SK-N-SH treated with all-trans-retinoic acid at 6 μM for 48 hours (cell line): Measurements from ENCODE around the gene CDH6.

Experiments
- ATAC-seq: fragments of 200-7000 bp; cut with Tn5 transposase; 3 replicates; pipeline ENCODE4 v1.9.1; 2020; ENCODE audit warnings: mild to moderate bottlenecking, moderate library complexity
- ARNTL ChIP-seq: fragments of 450-650 bp; formaldehyde crosslinking; IDR thresholded peaks from 2 replicates; pipeline ENCODE4 v1.5.0; 2020; ENCODE audit warnings: low read depth, mild to moderate bottlenecking, moderate library complexity, borderline replicate concordance
- BACH2 ChIP-seq: fragments of 250-450 bp; sonication (Bioruptor Pico); IDR thresholded peaks from 2 replicates; pipeline ENCODE4 v1.9.0; 2021; ENCODE audit warnings: mild to moderate bottlenecking, borderline replicate concordance
- CREB5 ChIP-seq: fragments of 250-450 bp; sonication (Bioruptor Pico); IDR thresholded peaks from 2 replicates; pipeline ENCODE4 v1.5.1; 2020; ENCODE audit warnings: low read depth, mild to moderate bottlenecking, moderate library complexity
- CSDC2 ChIP-seq: fragments of 250-450 bp; sonication (Bioruptor Pico); IDR thresholded peaks from 2 replicates; pipeline ENCODE4 v1.5.0; 2020; ENCODE audit warnings: mild to moderate bottlenecking, moderate library complexity
- ESRRG ChIP-seq: fragments of 250-450 bp; sonication (Bioruptor Pico); IDR thresholded peaks from 2 replicates; pipeline ENCODE4 v1.6.1; 2021; ENCODE audit warnings: mild to moderate bottlenecking
- GLIS3 ChIP-seq: fragments of 250-450 bp; sonication (Bioruptor Pico); IDR thresholded peaks from 2 replicates; pipeline ENCODE4 v1.5.0; 2020; ENCODE audit warnings: mild to moderate bottlenecking, moderate library complexity
- OSR1 ChIP-seq: fragments of 250-450 bp; sonication (Bioruptor Pico); IDR thresholded peaks from 2 replicates; pipeline ENCODE4 v1.8.0; 2022; ENCODE audit warnings: moderate library complexity, mild to moderate bottlenecking, inconsistent platforms
- PATZ1 ChIP-seq: fragments of 250-450 bp; sonication (Bioruptor Pico); IDR thresholded peaks from 2 replicates; pipeline ENCODE4 v1.8.0; 2020; ENCODE audit warnings: mild to moderate bottlenecking, moderate library complexity, borderline replicate concordance
- TCF4 ChIP-seq: fragments of 250-450 bp; sonication (Bioruptor Pico); IDR thresholded peaks from 2 replicates; pipeline ENCODE4 v1.8.0; 2021; ENCODE audit warnings: mild to moderate bottlenecking, moderate library complexity, borderline replicate concordance
- TOX ChIP-seq: fragments of 250-450 bp; sonication (Bioruptor Pico); IDR thresholded peaks from 2 replicates; pipeline ENCODE4 v1.8.0; 2021; ENCODE audit warnings: mild to moderate bottlenecking, moderate library complexity, borderline replicate concordance
- ZFP3 ChIP-seq: fragments of 250-450 bp; sonication (Bioruptor Pico); IDR thresholded peaks from 2 replicates; pipeline ENCODE4 v1.5.0; 2020; ENCODE audit warnings: mild to moderate bottlenecking, moderate library complexity
- ZFP30 ChIP-seq: fragments of 450-650 bp; formaldehyde crosslinking; IDR thresholded peaks from 2 replicates; pipeline ENCODE4 v1.5.0; 2022; ENCODE audit warnings: mild to moderate bottlenecking, moderate library complexity
- ZNF565 ChIP-seq: fragments of 450-650 bp; formaldehyde crosslinking; conservative IDR thresholded peaks from 2 replicates; pipeline ENCODE4 v1.5.0; 2020; ENCODE audit warnings: low read depth, mild to moderate bottlenecking, moderate library complexity
- ZNF70 ChIP-seq: fragments of 450-650 bp; formaldehyde crosslinking; IDR thresholded peaks from 2 replicates; pipeline ENCODE4 v1.5.0; 2020; ENCODE audit warnings: mild to moderate bottlenecking, moderate library complexity
- TF ChIP-seq, protein P1 (sequence below): fragments of 250-450 bp; sonication (Bioruptor Pico); IDR thresholded peaks from 2 replicates; pipeline ENCODE4 v1.8.0; 2021; ENCODE audit warnings: low read depth, mild to moderate bottlenecking, moderate library complexity, borderline replicate concordance
- TF ChIP-seq, protein P2 (sequence below): fragments of 250-450 bp; sonication (Bioruptor Pico); IDR thresholded peaks from 2 replicates; pipeline ENCODE4 v1.5.0; 2020; ENCODE audit warnings: mild to moderate bottlenecking, moderate library complexity
- TF ChIP-seq, protein P3 (sequence below): fragments of 250-450 bp; sonication (Bioruptor Pico); IDR thresholded peaks from 2 replicates; pipeline ENCODE4 v1.5.1; 2021; ENCODE audit warnings: mild to moderate bottlenecking, moderate library complexity

The CDH6 gene

DNA sequence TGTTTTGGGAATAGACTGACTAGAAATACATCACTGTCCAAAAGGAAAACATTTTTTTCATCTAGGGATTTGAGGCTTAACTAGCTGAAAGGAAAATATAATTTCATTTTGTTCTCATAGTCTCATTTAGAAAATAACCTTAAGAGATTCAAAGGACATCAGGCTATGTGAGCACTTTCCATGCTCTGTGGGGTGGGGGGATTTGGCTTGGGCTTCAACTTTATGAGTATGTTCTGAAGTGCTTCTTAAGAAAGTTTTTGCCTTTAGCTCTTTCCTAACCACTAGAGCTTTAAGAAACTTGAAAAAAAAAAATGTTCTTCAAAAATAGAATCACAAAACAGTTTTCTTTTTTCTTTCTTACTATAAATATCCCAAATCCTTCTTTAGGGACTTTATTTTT is 17.6 kb downstream of the CDH6 start:
- no peak for ATAC-seq
- TF ChIP-seq CREB5 (CRISPR knock-in tag), result no peak
- TF ChIP-seq CSDC2, result no peak
- TF ChIP-seq ZFP30 (CRISPR knock-in tag), result no peak
- TF ChIP-seq TOX (CRISPR knock-in tag), result no peak
- TF ChIP-seq OSR1 (CRISPR knock-in tag), result no peak
- TF ChIP-seq PATZ1 (CRISPR knock-in tag), result no peak
- no peak for TF ChIP-seq ZNF70 (CRISPR knock-in tag)
- TF ChIP-seq ESRRG (CRISPR knock-in tag), result no peak
- no peak for TF ChIP-seq ZNF565 (CRISPR knock-in tag)
- no peak for TF ChIP-seq ZFP3
- TF ChIP-seq TCF4 (CRISPR knock-in tag), result no peak
- TF ChIP-seq ARNTL (CRISPR knock-in tag), result no peak

DNA sequence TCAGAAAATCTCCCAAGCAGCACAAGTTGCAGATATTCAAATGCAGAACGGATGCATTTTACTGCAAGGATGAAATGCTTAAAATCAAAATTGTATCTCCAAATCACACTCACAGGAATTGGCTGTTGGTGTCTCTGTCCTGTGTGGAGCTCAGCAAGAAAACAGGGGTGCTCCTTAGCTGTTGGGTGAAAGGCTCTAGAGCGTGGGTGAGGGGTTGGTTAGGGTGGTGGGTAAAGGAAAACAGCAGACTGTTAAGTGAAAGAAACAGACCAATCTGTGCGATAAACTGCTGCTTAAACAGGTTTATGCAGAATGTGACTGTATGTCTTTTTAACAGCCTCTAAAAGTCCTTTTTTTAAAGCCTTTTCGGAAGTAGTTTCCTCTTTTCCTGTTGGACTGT is 19.8 kb downstream of the CDH6 start:
- no peak for ATAC-seq
- TF ChIP-seq TCF4 (CRISPR knock-in tag) (no peak), ESRRG (CRISPR knock-in tag) (no peak), ZFP30 (CRISPR knock-in tag) (no peak)

GRCh38 chr5:31213705-31214121 is 20.2 kb downstream of the CDH6 start:
- TF ChIP-seq GLIS3 (CRISPR knock-in tag), result no peak
- no peak for TF ChIP-seq TCF4 (CRISPR knock-in tag)
- no peak for TF ChIP-seq ESRRG (CRISPR knock-in tag)
- TF ChIP-seq OSR1 (CRISPR knock-in tag), result no peak
- no peak for TF ChIP-seq CSDC2
- TF ChIP-seq ARNTL (CRISPR knock-in tag), result no peak
- TF ChIP-seq TOX (CRISPR knock-in tag), result no peak
- TF ChIP-seq PATZ1 (CRISPR knock-in tag), result no peak
- TF ChIP-seq, protein P1, sequence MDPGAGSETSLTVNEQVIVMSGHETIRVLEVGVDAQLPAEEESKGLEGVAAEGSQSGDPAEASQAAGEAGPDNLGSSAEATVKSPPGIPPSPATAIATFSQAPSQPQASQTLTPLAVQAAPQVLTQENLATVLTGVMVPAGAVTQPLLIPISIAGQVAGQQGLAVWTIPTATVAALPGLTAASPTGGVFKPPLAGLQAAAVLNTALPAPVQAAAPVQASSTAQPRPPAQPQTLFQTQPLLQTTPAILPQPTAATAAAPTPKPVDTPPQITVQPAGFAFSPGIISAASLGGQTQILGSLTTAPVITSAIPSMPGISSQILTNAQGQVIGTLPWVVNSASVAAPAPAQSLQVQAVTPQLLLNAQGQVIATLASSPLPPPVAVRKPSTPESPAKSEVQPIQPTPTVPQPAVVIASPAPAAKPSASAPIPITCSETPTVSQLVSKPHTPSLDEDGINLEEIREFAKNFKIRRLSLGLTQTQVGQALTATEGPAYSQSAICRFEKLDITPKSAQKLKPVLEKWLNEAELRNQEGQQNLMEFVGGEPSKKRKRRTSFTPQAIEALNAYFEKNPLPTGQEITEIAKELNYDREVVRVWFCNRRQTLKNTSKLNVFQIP, result no peak
- no peak for TF ChIP-seq ZFP3
- no peak for TF ChIP-seq ZNF70 (CRISPR knock-in tag)
- TF ChIP-seq, protein P2, sequence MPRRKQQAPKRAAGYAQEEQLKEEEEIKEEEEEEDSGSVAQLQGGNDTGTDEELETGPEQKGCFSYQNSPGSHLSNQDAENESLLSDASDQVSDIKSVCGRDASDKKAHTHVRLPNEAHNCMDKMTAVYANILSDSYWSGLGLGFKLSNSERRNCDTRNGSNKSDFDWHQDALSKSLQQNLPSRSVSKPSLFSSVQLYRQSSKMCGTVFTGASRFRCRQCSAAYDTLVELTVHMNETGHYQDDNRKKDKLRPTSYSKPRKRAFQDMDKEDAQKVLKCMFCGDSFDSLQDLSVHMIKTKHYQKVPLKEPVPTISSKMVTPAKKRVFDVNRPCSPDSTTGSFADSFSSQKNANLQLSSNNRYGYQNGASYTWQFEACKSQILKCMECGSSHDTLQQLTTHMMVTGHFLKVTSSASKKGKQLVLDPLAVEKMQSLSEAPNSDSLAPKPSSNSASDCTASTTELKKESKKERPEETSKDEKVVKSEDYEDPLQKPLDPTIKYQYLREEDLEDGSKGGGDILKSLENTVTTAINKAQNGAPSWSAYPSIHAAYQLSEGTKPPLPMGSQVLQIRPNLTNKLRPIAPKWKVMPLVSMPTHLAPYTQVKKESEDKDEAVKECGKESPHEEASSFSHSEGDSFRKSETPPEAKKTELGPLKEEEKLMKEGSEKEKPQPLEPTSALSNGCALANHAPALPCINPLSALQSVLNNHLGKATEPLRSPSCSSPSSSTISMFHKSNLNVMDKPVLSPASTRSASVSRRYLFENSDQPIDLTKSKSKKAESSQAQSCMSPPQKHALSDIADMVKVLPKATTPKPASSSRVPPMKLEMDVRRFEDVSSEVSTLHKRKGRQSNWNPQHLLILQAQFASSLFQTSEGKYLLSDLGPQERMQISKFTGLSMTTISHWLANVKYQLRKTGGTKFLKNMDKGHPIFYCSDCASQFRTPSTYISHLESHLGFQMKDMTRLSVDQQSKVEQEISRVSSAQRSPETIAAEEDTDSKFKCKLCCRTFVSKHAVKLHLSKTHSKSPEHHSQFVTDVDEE (CRISPR knock-in tag), result no peak
- no peak for TF ChIP-seq ZNF565 (CRISPR knock-in tag)
- no peak for ATAC-seq

DNA sequence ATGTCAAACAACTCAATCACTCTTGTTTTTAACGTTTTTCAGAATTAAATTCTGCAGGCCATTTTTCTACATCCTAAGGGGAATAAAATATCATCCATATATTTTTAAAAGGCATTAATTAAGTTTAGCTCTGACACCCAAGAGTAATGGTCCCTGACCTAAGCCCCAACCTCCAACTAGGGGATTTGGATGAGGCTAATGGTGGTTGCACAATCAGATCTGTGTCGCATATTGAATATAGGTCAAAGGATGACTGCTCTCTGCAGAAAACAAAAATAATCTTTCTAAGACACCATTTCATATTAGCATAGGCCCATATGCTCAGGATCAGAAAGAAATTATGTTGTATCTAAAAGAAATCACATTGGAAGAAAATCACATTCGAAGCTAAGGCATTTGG is 20.7 kb downstream of the CDH6 start:
- no peak for ATAC-seq
- TF ChIP-seq, protein P3, sequence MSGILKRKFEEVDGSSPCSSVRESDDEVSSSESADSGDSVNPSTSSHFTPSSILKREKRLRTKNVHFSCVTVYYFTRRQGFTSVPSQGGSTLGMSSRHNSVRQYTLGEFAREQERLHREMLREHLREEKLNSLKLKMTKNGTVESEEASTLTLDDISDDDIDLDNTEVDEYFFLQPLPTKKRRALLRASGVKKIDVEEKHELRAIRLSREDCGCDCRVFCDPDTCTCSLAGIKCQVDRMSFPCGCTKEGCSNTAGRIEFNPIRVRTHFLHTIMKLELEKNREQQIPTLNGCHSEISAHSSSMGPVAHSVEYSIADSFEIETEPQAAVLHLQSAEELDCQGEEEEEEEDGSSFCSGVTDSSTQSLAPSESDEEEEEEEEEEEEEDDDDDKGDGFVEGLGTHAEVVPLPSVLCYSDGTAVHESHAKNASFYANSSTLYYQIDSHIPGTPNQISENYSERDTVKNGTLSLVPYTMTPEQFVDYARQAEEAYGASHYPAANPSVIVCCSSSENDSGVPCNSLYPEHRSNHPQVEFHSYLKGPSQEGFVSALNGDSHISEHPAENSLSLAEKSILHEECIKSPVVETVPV (CRISPR knock-in tag), result no peak
- TF ChIP-seq ZNF70 (CRISPR knock-in tag) (no peak), BACH2 (no peak), CSDC2 (no peak), ESRRG (CRISPR knock-in tag) (no peak), CREB5 (CRISPR knock-in tag) (no peak), ZFP30 (CRISPR knock-in tag) (no peak)
